Testis (tissue), 3 donors: ENCODE results near the gene SDE2. TPM values are rescaled to one million over a fixed set of nuclear protein-coding genes. Genes with fewer than 3 reads are reported as not detected.
"Not testable (repeated sequence)": the region's sequence is repeated elsewhere in the genome, so short reads cannot be mapped to it uniquely, and the experiment has no call there.

Experiments
- DNase-seq: peaks from one replicate; pipeline ENCODE4 v3.0.0-alpha.2; 2019
- H3K27ac ChIP-seq, 2 donors: fragments of 200-600 bp; sonication (generic); one replicate each; pipeline ENCODE4 v1.5.1; 2019
- H3K27me3 ChIP-seq: fragments of 200-600 bp; sonication (generic); one replicate; pipeline ENCODE4 v1.5.1; 2019
- H3K36me3 ChIP-seq: fragments of 200-600 bp; sonication (generic); one replicate; pipeline ENCODE4 v1.5.1; 2017; ENCODE audit warnings: low read depth; ENCODE audit errors: missing control alignments
- H3K4me1 ChIP-seq: fragments of 200-600 bp; sonication (generic); one replicate; pipeline ENCODE4 v1.5.1; 2019
- H3K4me3 ChIP-seq, 2 donors: fragments of 200-600 bp; sonication (generic); one replicate each; pipeline ENCODE4 v1.5.1; 2017 to 2019
- H3K9me3 ChIP-seq: fragments of 200-600 bp; sonication (generic); one replicate; pipeline ENCODE4 v1.5.1; 2017
- CTCF ChIP-seq, 3 experiments: fragments of 450-650 bp in 2 of 3; fragments of 200-600 bp in 1 of 3; sonication (generic) in 1 of 3; IDR thresholded peaks; one replicate each; pipeline ENCODE4 v1.5.1; 2016 to 2019; ENCODE audit warnings: antibody characterized with exemption in 3 of 3, mild to moderate bottlenecking in 2 of 3, moderate library complexity in 1 of 3
- POLR2A ChIP-seq: fragments of 450-650 bp; IDR thresholded peaks from one replicate; pipeline ENCODE4 v1.6.1; 2017; ENCODE audit warnings: antibody characterized with exemption, mild to moderate bottlenecking, moderate library complexity
- WGBS, 2 donors: methylation state at CpG; one replicate each; pipeline ENCODE4 v1.1.5; 2018; 5-methylcytosine and 5-hydroxymethylcytosine counted together
- intact Hi-C: fragments of 100-400 bp; cut with DNase I; formaldehyde crosslinking; loops from one replicate; pipeline ENCODE4 v1.15.1; 2023; ENCODE audit warnings: low total_unique reads
- polyA plus RNA-seq: library from polyadenylated mRNA; stranded (reverse); fragments of 350-450 nt; fragmentation: Illumina TruSeq; extraction: RNeasy Lipid Tissue Mini Kit (QIAGEN cat#74804); gene quantifications from one replicate; pipeline ENCODE4 v1.2.3, GENCODE V29; 2014; ENCODE audit warnings: low read depth, low replicate concordance; ENCODE audit not compliant: insufficient read depth
- total RNA-seq, 2 donors: library from RNA; depleted of rRNA; stranded (reverse); fragments of >200 nt; gene quantifications; one replicate each; pipeline ENCODE4 v1.2.3, GENCODE V29; 2016

SDE2 gene
- total and polyA plus RNA-seq, 3 donors from 2014 or later: 17.9 to 23.9 (median 22.4) TPM

- 65 to 71% methylated on average over 7 of the region's 7 CpGs for WGBS, 2 donors
- H3K27ac ChIP-seq: no peak overlapping the region
These were observed 56.6 kb downstream of the SDE2 start for GRCh38 chr1:225942574-225942973.

DNA sequence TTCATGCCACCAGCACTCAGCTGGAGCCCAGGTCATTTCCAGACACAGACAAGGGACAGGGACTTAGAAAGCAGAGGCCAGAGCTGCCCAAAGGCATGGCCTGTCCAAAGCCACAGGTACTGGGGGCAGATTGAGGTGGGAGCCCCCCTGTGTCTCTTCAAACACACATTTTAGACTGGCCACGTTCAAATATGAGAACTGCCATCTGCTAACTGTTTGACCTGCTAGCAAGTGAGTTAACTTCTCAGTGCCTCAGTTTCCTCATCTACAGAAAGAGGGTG lies 57.3 kb downstream of the SDE2 start:
- H3K36me3 ChIP-seq: no peaks in the 10 kb centered on the region
- DNase-seq: no peak
- intact Hi-C loops: no loop called here
- no peak overlapping the region for H3K27ac ChIP-seq
- 27 to 43% methylated on average over 1 of the region's 1 CpG for WGBS, 2 donors
- TF ChIP-seq CTCF (IDR thresholded peaks at IDR 0.05): no peak
- TF ChIP-seq POLR2A: no peak
- H3K27me3 ChIP-seq: no peaks in the 10 kb centered on the region
- H3K4me1 ChIP-seq: peaks cover 17% of the 10 kb centered on the region
- H3K4me3 ChIP-seq: no peak overlapping the region
- H3K9me3 ChIP-seq: no peaks in the 10 kb centered on the region

More at GRCh38 chr1:225942574-225942973, 56.6 kb downstream of the SDE2 start:
- Histone ChIP-seq H3K4me1 (peaks cover 17% of the 10 kb centered on the region), H3K9me3 (no peaks in the 10 kb centered on the region), H3K27me3 (no peaks in the 10 kb centered on the region), H3K36me3 (no peaks in the 10 kb centered on the region), H3K4me3 (no peak overlapping the region)
- TF ChIP-seq POLR2A (no peak), CTCF (IDR thresholded peaks at IDR 0.05) (no peak)
- no peak for DNase-seq
- intact Hi-C loops: no loop called here

- intact Hi-C loops: no loop called here
- Histone ChIP-seq H3K9me3 (no peaks in the 10 kb centered on the region), H3K4me3 (no peak within 1 kb of the TSS), H3K27me3 (no peaks in the 10 kb centered on the region), H3K27ac (peak within 1 kb of the TSS; percentile 76 to 80), H3K36me3 (no peaks in the 10 kb centered on the region), H3K4me1 (peaks cover 17% of the 10 kb centered on the region)
- peak; percentile 40 for DNase-seq
- 60 to 72% methylated on average over 6 of the region's 6 CpGs for WGBS, 2 donors
- TF ChIP-seq POLR2A (no peak), CTCF (IDR thresholded peaks at IDR 0.05) (no peak)
These were observed 57.8 kb downstream of the SDE2 start, which contains the start of gene LEFTY2 for GRCh38 chr1:225941187-225941941. Gene LEFTY2, minus strand, starts transcription at chr1:225941220. Its CDS starts 80 bp downstream, at chr1:225941140.

DNA sequence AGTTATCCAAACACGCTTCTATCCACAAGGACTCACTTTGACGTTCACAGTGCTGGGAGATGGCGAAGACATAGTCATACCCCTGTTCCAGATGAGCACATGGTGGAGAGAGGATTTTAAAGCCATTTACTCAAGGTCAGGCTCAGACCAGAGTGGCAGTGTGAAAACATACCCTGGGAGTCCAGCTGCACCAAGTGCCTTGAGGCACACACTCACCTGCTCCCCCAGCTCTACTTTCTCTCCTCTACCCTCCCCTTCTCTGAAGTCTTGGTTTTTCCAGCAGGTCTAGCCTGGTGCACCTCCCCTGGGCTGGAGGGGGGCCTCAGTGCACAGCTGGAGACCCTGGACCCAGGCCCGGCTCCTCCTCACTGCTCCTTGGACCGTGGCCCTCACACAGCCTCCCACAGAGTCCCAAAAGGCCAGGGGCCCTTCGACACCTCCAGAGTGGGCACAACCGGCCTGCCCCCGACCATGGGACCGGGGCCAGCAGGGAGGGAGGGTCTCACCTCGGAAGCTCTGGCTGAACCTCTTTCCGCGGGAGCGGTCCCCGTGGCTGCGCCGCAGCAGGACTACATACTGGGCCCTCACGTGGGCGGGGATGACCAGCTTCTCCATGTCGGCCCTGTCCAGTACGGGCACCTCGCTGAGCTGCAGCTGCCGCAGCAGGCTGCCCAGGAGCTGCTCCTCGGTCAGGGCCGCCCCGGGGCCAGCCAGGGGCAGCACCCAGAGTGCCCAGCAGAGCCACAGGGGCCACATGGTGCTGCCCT lies 58.6 kb downstream of the SDE2 start:
- no peaks in the 10 kb centered on the region for H3K27me3 ChIP-seq
- TF ChIP-seq CTCF (IDR thresholded peaks at IDR 0.05) (no peak), POLR2A (no peak)
- no peaks in the 10 kb centered on the region for H3K9me3 ChIP-seq
- H3K27ac ChIP-seq: peak overlapping the region; percentile 76 to 80
- no peak overlapping the region for H3K4me3 ChIP-seq
- WGBS, 2 donors: 54 to 62% methylated on average over 6 to 25 of the region's 25 CpGs
- intact Hi-C loops: no loop called here
- DNase-seq: no peak
- no peaks in the 10 kb centered on the region for H3K36me3 ChIP-seq
- H3K4me1 ChIP-seq: peaks cover 17% of the 10 kb centered on the region

DNA sequence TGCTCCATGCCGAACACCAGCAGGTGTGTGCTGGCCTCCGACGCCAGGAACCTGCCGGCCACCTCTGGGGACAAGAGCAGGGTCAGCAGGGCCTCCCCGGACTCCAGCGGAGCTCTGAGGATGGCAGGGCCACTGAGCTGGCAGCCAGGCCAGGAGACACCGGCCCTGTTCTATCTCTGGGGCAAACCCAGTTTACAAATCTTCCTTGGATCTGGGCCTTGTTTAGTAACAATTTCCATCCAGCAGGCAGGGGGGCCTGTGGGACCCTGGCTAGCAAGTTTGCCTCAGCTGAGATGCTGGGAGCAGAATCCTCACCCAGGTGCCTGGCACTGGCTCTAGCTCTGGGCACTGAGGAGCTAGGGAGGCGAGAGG lies 59.2 kb downstream of the SDE2 start:
- H3K27ac ChIP-seq, intact Hi-C loops, DNase-seq, H3K27me3 ChIP-seq, H3K9me3 ChIP-seq, H3K36me3 ChIP-seq: not testable (repeated sequence)
- 62 to 83% methylated on average over 1 to 3 of the region's 8 CpGs for WGBS, 2 donors
- peaks cover 17% of the 10 kb centered on the region for H3K4me1 ChIP-seq
- peak overlapping the region in 1 of 2 donors; percentile 26 for H3K4me3 ChIP-seq

DNA sequence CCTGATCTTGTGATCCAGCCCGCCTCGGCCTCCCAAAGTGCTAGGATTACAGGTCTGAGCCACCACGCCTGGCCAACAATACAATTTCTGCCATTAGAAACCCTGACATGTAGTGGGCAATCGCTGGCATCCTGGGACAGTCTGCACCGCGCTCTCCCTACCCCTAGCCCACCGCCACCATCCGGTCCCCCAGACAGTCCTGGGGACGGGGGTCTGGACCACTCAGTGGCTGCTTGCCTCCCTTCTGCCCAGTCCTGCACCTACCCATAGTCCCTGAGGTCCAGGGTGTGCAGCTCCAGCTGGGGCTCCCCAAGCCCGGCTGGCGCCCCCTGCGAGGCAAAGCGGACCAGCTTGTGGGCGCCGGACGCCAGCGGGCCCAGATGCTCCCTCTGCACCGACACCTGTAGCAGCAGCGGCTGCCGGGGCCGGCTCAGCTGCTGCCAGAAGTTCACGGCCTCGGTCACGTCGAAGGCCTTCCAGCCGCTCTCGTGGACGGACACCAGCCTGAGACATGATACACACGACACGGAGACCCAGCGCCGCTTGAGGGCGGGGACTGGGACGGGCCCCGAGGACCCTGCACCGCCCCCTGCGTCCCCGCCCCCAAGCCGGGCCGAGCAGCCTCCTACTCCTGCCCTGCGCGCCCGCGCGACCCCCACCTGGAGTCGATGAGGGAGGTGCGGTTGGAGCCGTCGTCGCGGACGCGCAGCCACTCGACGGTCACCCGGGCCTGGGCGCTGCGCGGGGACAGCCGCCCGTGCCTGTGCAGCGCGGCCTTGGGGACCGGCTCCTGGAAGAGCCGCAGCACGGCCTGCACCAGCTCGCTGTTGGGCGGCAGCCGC lies 59.8 kb downstream of the SDE2 start:
- H3K27me3 ChIP-seq, DNase-seq, H3K36me3 ChIP-seq, intact Hi-C loops, H3K27ac ChIP-seq, H3K9me3 ChIP-seq: not testable (repeated sequence)
- Histone ChIP-seq H3K4me3 (peak overlapping the region in 1 of 2 donors; percentile 26), H3K4me1 (peaks cover 17% of the 10 kb centered on the region)
- 50 to 65% methylated on average over 2 to 17 of the region's 69 CpGs for WGBS, 2 donors
